GM12875 (cell line): ENCODE measurements around the gene CD40LG.

Experiments
- H3K4me3 ChIP-seq: one replicate; pipeline ENCODE4 v1.5.1; 2011; ENCODE audit warnings: low read depth, low read length, control low read depth
- CTCF ChIP-seq: IDR thresholded peaks from 2 replicates; pipeline ENCODE4 v1.5.1; 2011; ENCODE audit warnings: low read depth, mild to moderate bottlenecking, control low read depth, inconsistent platforms, low read length, moderate library complexity, borderline replicate concordance; ENCODE audit not compliant: insufficient read depth

The CD40LG gene

DNA sequence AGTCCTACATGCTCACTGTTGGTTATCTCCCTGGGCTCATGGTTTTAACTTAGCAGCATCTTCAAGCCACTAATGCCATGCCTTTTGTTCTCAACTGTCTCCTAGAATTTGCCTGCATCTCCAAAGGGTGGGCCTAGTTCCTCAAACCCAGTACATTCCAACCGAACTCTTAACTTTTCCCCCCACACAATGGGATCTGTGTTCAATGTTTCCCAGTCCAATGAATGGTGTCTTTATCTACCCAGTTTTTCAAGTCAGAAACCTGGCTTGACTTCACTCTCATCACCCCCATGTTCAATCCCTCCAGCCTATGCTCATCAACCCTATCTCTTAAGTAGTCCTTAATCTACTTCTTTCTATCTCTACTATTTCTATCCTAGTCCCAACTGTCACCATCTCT, 12.9 kb downstream of the CD40LG start:
- H3K4me3 ChIP-seq: no peak overlapping the region
- TF ChIP-seq CTCF: no peak

DNA sequence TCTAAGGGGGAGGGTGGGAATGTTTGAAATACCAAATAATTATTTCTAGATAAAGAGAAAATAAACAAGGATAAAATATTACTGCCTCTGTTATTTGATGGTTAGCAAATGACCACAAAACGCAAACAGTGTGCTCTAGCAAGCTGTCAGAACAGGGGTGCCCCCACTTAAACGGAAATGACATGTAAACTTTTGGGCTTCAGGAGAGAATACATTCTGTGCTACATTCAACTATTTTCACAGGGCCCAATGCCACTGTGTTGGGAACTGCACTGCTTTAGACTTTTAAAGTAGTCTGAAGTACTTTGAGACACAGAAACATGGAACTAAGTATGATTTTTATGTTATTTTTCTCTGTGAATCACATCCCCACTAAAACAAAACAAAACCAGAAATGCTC, 14.1 kb downstream of the CD40LG start:
- no peak overlapping the region for H3K4me3 ChIP-seq
- TF ChIP-seq CTCF: no peak

DNA sequence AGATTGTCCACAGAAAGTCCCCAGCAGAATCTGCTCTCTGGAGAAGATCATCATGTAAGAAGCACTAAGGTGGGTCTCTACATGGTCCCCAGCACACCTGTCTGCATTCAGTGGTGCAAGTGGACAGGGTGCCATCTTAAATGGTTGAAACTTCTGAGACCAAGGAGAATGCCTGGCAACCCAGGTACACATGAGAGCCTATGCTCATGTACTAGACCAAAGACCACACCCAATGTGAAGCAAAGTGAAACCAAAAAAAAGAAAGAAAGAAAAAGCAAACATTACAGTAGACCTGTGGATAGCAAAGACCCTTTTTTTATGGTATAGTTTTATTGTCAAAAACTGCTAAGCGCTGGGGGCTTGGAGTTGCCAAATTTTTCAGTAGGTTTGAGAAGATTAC, 15.0 kb downstream of the CD40LG start:
- TF ChIP-seq CTCF: no peak
- H3K4me3 ChIP-seq: no peak overlapping the region

DNA sequence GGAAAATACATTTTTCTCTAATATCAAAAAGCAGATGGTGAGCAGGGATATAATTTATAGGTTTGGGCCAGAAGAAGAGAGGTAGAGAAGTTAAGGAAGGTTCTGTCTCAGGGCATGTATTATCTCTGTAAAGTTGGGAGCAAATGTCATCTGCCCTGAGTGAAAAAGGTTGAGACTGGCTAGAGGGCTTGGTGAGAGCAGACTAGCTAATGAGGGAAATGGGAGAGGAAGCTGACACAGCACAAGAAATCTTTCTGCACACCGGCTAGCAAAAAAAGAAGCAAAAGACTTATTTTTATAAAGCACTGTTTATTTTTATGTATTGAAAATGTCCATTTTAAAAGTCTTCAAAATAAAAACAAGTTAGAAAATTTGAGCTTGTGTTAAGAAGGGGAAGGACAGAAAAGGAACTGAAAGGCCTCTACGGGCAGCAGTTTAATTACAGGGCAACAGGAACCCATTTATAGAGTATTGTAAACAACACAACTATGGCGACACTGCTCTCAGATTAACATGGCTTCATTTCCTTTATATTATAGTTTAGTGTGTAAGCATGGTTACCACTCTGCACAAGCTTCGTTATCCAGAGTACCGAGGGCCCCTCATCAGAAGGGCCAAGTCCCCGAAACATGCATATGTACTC, 17.4 kb downstream of the CD40LG start:
- no peak for TF ChIP-seq CTCF

GRCh38 chrX:136666088-136666487, 18.1 kb downstream of the CD40LG start:
- no peak for TF ChIP-seq CTCF
- H3K4me3 ChIP-seq: no peak overlapping the region

More for the DNA sequence above, 17.4 kb downstream of the CD40LG start:
- no peak overlapping the region for H3K4me3 ChIP-seq

DNA sequence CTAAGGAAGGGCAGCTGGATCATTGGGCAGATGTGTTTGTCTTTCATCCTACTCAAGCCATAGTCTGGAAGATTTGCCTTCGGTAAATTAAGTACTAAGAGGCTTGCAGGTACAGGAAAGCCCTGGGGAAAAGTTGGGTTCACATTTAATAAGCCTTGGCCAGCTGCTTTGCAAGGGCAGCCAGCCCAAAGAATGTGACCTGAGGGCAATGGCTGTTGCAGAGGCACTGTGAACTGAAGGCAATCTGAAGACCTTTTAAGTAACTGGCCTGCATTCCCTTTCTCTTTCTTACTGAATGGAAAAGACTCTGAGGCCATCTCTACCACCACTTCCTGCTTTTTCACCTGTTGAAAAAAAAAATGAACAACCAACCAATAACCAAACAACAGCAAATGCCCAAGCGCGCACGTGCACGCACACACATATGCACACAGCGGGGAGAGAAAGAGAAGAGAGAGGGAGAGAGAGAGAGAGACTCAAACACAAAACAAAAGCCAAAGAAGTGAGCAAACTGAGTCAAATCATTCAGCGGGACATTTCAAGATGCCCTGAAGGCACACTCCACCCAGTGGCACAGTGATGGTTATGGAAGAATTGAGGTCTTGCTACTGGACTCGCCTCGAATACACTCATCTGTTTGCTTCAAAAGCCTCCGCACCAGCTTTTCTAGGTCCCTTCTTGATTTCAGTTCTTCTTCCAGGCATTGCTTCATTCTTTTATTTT, 19.6 kb downstream of the CD40LG start:
- H3K4me3 ChIP-seq: no peak overlapping the region
- no peak for TF ChIP-seq CTCF

DNA sequence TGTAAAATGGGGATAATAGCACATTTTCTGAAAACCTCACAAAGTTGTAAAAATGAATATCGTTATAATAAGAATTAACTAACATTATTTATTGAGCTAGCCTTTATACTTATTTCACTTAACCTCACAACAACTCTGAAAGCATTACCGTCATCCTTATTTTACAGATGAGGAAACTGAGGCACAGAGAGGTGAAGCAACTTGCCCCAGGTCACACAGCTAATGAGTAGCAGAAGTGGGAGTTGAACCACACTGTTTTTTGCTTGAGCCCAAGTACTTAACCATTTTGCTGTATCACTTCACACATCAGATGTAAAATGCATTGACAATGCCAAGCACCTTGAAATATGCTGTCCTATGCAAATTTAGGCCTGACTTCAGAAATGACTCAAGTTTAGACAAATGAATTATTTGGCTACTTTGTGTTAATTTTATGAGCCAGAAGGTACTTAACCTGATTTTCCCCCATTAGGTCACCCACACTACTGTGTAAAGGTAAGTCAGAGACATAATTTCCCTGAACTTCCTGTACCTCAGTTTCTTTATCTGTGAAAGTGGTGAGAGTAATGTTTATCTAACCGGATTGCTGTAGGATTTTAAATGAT, 23.1 kb downstream of the CD40LG start:
- no peak overlapping the region for H3K4me3 ChIP-seq

More for the DNA sequence above, 23.1 kb downstream of the CD40LG start:
- no peak for TF ChIP-seq CTCF
